ENCODE results near the gene ARHGAP15.
"Not testable (repeated sequence)": the region's sequence is repeated elsewhere in the genome, so short reads cannot be mapped to it uniquely, and the experiment has no call there.

ARHGAP15 gene

DNA sequence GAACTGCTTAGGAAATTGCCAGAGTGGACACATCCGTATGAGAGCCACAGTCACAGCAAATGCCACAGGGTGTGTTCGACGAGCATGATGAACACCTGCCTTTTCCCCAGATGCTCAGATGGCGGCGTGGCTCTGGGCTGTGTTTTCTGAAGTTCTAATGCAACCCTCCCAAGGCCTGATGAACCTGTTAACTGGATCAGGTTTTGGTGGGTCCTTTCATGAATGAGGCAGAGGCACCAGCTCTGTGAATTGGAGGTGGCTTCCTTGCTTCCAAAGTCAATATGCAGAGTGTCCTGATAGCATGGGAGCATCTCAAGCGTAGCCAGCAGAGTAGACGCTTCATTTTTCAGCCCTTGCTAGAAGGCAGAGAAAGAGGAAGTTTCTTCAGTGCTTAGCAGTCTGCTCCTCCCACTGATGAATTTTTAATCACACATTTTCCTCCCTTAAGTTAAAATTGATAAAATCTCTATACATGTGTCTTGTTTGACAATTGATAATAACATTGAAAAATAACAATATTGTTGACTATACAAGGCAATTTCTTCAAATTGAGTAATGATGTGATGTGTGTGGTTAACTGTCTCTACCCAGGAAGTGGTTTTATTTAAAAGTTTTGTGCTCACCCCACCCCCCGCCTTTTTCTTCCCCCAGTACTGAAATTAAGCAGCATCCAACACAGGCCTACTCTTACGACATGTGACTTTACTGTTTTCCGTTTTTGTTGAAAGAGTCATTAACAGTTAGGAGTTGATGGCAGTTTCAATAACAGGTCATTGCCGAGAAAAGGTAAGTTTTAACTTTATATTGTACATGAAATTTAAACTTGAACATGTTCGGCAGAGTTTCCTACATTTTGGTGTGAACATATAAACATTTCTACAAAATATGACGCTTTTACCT is at the start of gene ARHGAP15:
TSS of gene ARHGAP15 (plus strand) at position 739 of the 900 bp plus-strand sequence.
- H3K27ac ChIP-seq = no peak within 1 kb of the TSS
- TF ChIP-seq CTCF (conservative IDR thresholded peaks at IDR 0.05) = no peak

GRCh38 chr2:143081616-143082015 is 47.6 kb upstream of the ARHGAP15 start:
- no peak for TF ChIP-seq CTCF (conservative IDR thresholded peaks at IDR 0.05)

DNA sequence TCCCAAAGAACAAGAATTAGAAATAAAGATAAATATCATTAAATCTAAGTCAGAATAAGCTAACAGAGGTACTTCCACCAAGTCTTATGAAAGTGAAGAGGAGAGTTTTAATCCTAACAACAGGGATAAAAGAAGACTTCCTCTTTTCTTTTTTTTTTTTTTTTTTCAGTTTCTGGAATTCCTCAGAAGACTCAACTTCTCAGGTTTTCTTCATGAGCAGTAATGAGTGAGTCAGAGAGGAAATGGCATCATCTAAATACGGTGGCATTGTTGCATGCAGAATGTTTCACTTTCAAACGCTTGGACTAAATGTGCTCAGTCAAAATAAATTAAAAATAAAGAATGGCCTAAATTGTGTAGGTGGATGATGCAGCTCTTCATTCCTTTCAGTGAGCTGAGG is 45.6 kb upstream of the ARHGAP15 start:
- TF ChIP-seq CTCF (conservative IDR thresholded peaks at IDR 0.05) = no peak
- H3K27ac ChIP-seq = no peak overlapping the region

More at GRCh38 chr2:143081616-143082015, 47.6 kb upstream of the ARHGAP15 start:
- no peak overlapping the region for H3K27ac ChIP-seq

- H3K27ac ChIP-seq = no peak overlapping the region
- TF ChIP-seq CTCF (conservative IDR thresholded peaks at IDR 0.05) = no peak
Observed at GRCh38 chr2:143084462-143084861, 44.8 kb upstream of the ARHGAP15 start.

- no peak for TF ChIP-seq CTCF (conservative IDR thresholded peaks at IDR 0.05)
- H3K27ac ChIP-seq = no peak overlapping the region
Observed at GRCh38 chr2:143085125-143085784, 44.0 kb upstream of the ARHGAP15 start.

- no peak for TF ChIP-seq CTCF (conservative IDR thresholded peaks at IDR 0.05)
Observed at GRCh38 chr2:143087033-143087432, 42.2 kb upstream of the ARHGAP15 start.

DNA sequence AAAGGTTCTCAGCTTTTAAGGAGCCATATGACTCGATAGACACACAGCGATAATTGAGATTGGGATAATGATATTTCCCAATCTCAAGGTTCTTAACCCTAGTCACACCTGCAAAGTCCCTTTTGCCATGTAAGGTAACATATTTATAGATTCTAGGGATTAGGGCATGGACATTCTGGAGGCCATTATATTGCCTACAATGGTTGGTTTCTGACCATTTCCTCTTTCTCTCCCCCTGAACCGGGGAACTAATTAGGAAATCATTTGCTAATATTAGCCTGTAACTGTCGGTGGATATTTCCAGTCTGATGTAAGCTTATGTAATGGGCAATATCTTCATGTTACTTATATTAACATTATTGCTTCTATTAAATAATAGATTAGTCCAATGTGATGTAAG is 40.8 kb upstream of the ARHGAP15 start:
- TF ChIP-seq CTCF (conservative IDR thresholded peaks at IDR 0.05) = no peak
- H3K27ac ChIP-seq = no peak overlapping the region

More at GRCh38 chr2:143087033-143087432, 42.2 kb upstream of the ARHGAP15 start:
- H3K27ac ChIP-seq = no peak overlapping the region

DNA sequence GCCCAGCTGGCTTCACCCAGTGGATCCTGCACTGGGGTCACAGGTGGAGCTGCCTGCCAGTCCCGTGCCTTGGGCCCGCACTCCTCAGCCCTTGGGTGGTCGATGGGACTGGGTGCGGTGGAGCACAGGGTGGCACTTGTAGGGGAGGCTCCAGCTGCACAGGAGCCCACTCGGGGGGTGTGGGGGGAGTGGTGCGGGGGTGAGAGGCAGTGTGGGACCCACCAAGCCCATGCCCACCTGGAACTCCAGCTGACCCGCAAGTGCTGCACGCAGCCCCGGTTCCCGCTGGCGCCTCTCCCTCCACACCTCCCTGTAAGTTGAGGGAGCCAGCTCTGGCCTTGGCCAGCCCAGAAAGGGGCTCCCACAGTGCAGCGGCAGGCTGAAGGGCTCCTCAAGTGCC is 39.7 kb upstream of the ARHGAP15 start:
- not testable (repeated sequence) for H3K27ac ChIP-seq
